ENCODE measurements around the gene ABCD3. TPM values are rescaled to one million over a fixed set of nuclear protein-coding genes. Genes with fewer than 3 reads are reported as not detected.

The ABCD3 gene
- total RNA-seq, 4 donors from 2014 or later, result 21.1 to 48.4 (median 28.0) TPM

GRCh38 chr1:94418664-94419655 is 771 bp downstream of the ABCD3 start:
- TF ChIP-seq CTCF (IDR thresholded peaks at IDR 0.05; ENCODE audit: low read depth), result no peak

- TF ChIP-seq CTCF (IDR thresholded peaks at IDR 0.05; ENCODE audit: low read depth), result no peak
Measured at GRCh38 chr1:94422115-94422820, 4.1 kb downstream of the ABCD3 start.

GRCh38 chr1:94425821-94426484 is 7.8 kb downstream of the ABCD3 start:
- TF ChIP-seq CTCF (IDR thresholded peaks at IDR 0.05; ENCODE audit: low read depth), result no peak

- no peak for TF ChIP-seq CTCF (IDR thresholded peaks at IDR 0.05; ENCODE audit: low read depth)
Measured at GRCh38 chr1:94428441-94428840, 10.3 kb downstream of the ABCD3 start.

GRCh38 chr1:94433866-94434265 is 15.7 kb downstream of the ABCD3 start:
- TF ChIP-seq CTCF (IDR thresholded peaks at IDR 0.05; ENCODE audit: low read depth), result no peak

- TF ChIP-seq CTCF (IDR thresholded peaks at IDR 0.05; ENCODE audit: low read depth), result no peak
Measured at GRCh38 chr1:94434365-94435045, 16.3 kb downstream of the ABCD3 start.
